ENCODE data around the gene MAP3K13.

DNA sequence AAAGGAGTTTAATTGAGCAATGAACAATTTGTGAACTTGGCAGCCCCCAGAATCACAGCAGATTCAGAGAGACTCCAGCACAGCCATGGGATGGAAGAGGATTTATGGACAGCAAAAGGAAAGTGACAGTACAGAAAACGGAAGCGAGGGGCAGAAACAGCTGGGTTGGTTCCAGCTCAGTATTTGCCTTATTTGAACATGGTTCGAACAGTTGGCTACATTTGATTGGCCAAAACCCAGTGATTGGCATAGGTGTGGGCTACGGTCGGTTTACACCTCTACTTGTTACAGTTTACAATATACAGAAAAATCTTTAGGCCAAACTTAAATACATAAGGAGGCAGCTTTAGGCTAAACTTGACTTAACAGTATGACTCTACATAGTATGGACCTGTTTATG is 9.7 kb upstream of the MAP3K13 start:
- TF ChIP-seq, protein P1, sequence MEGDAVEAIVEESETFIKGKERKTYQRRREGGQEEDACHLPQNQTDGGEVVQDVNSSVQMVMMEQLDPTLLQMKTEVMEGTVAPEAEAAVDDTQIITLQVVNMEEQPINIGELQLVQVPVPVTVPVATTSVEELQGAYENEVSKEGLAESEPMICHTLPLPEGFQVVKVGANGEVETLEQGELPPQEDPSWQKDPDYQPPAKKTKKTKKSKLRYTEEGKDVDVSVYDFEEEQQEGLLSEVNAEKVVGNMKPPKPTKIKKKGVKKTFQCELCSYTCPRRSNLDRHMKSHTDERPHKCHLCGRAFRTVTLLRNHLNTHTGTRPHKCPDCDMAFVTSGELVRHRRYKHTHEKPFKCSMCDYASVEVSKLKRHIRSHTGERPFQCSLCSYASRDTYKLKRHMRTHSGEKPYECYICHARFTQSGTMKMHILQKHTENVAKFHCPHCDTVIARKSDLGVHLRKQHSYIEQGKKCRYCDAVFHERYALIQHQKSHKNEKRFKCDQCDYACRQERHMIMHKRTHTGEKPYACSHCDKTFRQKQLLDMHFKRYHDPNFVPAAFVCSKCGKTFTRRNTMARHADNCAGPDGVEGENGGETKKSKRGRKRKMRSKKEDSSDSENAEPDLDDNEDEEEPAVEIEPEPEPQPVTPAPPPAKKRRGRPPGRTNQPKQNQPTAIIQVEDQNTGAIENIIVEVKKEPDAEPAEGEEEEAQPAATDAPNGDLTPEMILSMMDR (IDR thresholded peaks at IDR 0.05): no peak
- TF ChIP-seq POLR2AphosphoS5 (IDR thresholded peaks at IDR 0.05) (no peak), POLR2A (IDR thresholded peaks at IDR 0.05; ENCODE audit: low read depth) (no peak), EP300 (IDR thresholded peaks at IDR 0.05) (no peak)

All from esophagus muscularis mucosa (tissue), 4 donors.